HG03442 (cell line): ENCODE measurements around the gene AMFR.

ENCODE experiments used
- ATAC-seq: cut with Tn5 transposase; IDR thresholded peaks from one replicate; pipeline ENCODE4 v1.9.1; 2021; ENCODE audit warnings: mild to moderate bottlenecking, moderate library complexity; ENCODE audit not compliant: unreplicated experiment

The AMFR gene

GRCh38 chr16:56424404-56424764 lies 961 bp downstream of the AMFR start:
- ATAC-seq, result no peak

GRCh38 chr16:56423584-56424403 lies 1.6 kb downstream of the AMFR start:
- no peak for ATAC-seq

GRCh38 chr16:56422896-56423441 lies 2.4 kb downstream of the AMFR start:
- ATAC-seq, result no peak

GRCh38 chr16:56421976-56422669 lies 3.2 kb downstream of the AMFR start:
- no peak for ATAC-seq

- no peak for ATAC-seq
These were observed 4.0 kb downstream of the AMFR start for GRCh38 chr16:56421313-56421712.

GRCh38 chr16:56420613-56421012 lies 4.7 kb downstream of the AMFR start:
- ATAC-seq, result no peak

- ATAC-seq, result no peak
These were observed 5.4 kb downstream of the AMFR start for GRCh38 chr16:56419740-56420548.

- no peak for ATAC-seq
These were observed 8.2 kb downstream of the AMFR start for GRCh38 chr16:56417138-56417537.

DNA sequence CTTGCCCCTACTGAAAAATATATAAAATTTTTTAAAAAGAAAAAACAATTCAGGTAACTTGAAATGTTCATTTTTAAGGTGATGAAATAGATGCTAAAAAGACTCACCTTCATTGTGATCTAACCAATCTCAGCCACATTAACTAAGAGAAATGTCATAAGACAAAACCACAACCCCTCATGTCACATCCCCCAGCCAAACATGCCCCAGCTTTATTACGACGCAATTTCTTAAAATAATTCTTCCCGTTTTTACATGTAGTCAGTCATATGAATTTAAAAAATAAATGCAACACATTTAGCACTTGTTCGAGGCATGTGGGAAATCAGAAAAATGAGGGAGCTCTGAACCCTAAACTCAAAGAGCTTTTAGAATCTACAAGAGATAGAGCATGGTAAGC lies 9.5 kb downstream of the AMFR start:
- no peak for ATAC-seq

DNA sequence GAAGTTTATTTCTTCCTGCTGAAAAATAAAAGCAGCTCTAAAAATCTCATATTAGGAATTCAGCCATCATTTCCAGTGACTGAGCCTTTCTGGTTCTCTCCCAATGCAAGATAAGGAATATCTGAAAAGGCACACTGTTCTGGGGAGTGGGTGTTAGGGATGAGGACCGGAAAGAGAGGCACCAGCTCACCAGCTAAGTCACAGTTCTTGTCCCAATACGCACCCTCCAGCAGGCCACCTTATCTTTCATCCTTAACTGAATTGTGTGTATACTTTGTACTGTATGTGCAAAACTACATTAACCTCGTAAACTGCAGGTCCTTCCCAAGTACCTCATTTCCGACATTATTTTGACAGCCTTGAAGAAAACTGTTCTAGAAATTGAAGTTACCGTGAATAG lies 11.0 kb downstream of the AMFR start:
- ATAC-seq, result no peak

GRCh38 chr16:56413381-56413780 lies 12.0 kb downstream of the AMFR start:
- ATAC-seq, result no peak

GRCh38 chr16:56411624-56412023 lies 13.7 kb downstream of the AMFR start:
- no peak for ATAC-seq

DNA sequence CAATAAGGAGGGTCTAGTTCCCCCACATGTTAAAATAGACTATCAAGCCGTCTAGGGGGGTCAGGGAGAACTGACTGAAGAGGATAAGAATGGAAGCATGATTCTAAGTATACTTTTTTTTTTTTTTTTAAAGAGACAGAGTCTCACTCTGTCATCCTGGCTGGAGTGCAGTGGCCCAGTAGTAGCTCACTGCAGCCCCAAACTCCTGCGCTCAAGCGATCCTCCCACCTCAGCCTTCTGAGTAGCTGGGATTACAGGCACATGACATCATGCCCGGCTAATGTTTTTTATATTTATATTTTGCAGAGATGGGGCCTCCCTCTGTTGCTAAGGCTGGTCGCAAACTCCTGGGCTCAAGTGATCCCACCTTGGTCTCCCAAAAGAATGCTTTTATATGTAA lies 14.2 kb downstream of the AMFR start:
- no peak for ATAC-seq

GRCh38 chr16:56409195-56409594 lies 16.1 kb downstream of the AMFR start:
- ATAC-seq, result no peak

- no peak for ATAC-seq
These were observed 16.8 kb downstream of the AMFR start for GRCh38 chr16:56408379-56409098.

DNA sequence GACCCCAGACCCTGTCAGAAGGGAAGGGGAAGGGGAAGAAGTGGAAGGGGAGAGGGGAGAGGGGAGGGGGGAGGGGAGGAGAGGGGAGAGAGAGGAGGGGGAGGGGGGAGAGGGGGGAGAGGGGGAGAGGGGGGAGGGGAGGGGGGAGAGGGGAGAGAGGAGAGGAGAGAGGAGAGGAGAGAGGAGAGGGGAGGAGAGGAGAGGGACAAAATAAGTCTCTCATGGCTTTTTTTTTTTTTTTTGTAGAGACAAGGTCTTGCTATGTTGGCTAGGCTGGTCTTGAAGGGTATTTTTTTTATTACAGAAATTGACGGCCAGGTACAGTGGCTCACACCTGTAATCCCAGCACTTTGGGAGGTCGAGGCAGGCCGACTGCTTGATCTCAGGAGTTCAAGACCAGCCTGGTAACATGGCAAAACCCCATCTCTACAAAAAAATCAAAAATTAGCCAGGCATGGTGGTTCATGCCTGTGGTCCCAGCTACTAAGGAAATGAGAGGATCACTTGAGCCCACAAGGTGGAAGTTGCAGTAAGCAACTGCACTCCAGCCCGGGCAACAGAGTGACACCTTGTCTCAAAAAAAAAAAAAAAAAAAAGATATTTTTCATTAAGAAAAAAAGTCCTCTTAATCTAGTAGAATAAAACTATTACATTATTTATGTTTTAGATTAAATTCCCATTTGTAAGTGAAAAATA lies 19.2 kb downstream of the AMFR start:
- no peak for ATAC-seq

DNA sequence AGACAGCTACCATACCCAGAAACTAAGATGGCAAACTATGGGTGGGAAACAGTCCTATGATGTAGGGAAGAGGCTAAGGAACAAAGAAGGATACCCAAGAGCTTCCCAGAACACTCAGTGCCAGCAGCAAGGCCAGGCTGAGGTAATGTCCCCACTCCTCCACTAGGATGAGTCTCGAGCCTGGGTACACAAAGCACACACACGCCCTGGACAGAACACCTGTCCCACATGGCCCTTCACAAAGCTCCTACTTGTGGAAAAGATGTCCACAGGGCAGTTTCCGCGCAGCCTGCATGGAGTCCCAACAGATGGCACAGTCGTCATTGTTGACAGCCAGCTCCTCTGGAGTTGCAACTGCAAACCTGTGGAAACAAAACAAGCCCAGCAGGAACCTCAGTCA lies 23.9 kb downstream of the AMFR start:
- ATAC-seq, result no peak

- ATAC-seq, result no peak
These were observed 24.9 kb downstream of the AMFR start for GRCh38 chr16:56400458-56400857.

GRCh38 chr16:56399486-56399885 lies 25.9 kb downstream of the AMFR start:
- ATAC-seq, result no peak

DNA sequence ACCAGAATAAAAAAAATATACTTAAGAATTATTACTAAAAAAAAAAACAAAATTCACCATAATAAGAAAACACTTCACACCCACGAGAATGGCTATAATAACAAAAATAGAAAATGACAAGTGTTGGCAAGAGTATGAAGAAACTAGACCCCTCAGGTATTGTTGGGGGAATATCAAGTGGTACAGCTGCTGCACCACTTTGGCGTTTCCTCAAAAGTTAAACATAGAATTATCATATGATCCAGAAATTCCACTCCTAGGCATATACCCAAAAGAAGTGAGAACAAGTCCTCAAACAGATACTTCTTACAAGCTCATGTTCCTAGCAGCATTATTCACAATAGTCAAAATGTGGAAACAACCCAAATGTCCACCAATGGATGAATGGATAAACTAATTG lies 26.3 kb downstream of the AMFR start:
- no peak for ATAC-seq
